ENCODE measurements around the gene ZNF548. TPM values are rescaled to one million over a fixed set of nuclear protein-coding genes. Genes with fewer than 3 reads are reported as not detected.

Gene ZNF548
- total RNA-seq, 2 experiments from 2014 or later: 68.3 to 70.4 TPM

DNA sequence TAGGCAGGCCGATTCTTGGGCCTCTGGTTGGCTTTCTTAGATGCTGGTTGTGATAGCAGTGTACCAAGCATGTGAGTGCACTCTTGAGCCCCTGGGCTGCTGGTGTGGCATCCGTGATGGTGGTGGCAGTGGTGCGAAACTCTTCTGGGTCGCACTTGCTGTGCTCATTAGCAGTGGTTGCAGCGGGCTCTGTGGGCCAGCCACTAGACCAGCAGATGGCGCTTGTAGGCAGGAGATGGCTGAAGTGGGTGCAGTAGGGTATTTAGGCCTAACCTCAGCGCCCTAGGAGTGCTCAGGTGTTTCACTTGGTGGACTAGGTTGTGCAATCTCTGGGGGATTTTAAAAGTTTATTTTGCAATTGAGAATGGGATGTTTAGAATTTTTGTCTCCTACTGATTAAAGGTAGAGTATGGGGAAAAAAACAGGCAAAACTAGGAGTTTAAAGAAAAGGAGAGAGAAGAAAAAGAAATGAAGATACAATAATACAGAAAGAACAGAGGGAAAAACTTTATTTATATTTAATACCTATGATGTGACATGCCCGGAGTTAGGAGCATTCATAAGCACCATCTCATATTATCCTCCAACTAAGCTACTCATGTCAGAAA, 17.0 kb downstream of the ZNF548 start:
- ATAC-seq (ENCODE audit: poor library complexity) (peak; percentile 45), DNase-seq (peak; percentile 52 to 81 (median 68))
- TF ChIP-seq, protein P1, sequence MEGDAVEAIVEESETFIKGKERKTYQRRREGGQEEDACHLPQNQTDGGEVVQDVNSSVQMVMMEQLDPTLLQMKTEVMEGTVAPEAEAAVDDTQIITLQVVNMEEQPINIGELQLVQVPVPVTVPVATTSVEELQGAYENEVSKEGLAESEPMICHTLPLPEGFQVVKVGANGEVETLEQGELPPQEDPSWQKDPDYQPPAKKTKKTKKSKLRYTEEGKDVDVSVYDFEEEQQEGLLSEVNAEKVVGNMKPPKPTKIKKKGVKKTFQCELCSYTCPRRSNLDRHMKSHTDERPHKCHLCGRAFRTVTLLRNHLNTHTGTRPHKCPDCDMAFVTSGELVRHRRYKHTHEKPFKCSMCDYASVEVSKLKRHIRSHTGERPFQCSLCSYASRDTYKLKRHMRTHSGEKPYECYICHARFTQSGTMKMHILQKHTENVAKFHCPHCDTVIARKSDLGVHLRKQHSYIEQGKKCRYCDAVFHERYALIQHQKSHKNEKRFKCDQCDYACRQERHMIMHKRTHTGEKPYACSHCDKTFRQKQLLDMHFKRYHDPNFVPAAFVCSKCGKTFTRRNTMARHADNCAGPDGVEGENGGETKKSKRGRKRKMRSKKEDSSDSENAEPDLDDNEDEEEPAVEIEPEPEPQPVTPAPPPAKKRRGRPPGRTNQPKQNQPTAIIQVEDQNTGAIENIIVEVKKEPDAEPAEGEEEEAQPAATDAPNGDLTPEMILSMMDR (IDR thresholded peaks at IDR 0.05): peak; percentile 74
- ChIA-PET POLR2A (interaction anchor here (1.7 kb wide), 1 partner anchor 17 kb away, joined by 5 read pairs; the partner anchor contains the start of gene ZNF548), CTCF (interaction anchor here (1.8 kb wide), 1 partner anchor 17 kb away, joined by 7 read pairs; the partner anchor contains the start of gene ZNF548)
- H3K4me3 ChIP-seq (ENCODE audit: low read length): no peak overlapping the region
- no peaks in the 10 kb centered on the region for H3K27me3 Mint-ChIP-seq
- no peak overlapping the region for H3K27ac ChIP-seq (ENCODE audit: low read depth in 1 of 2, low read length in 2 of 2)
- peaks cover 13% of the 10 kb centered on the region for H3K4me1 ChIP-seq (ENCODE audit: insufficient read depth, low read length)
- H3K9me3 Mint-ChIP-seq: no peaks in the 10 kb centered on the region
- no peaks in the 10 kb centered on the region for H3K27me3 ChIP-seq (ENCODE audit: control insufficient read depth in 1 of 2, insufficient read depth in 2 of 2, low read length in 2 of 2)
- peak overlapping the region; percentile 3 for H3K27ac Mint-ChIP-seq
- H3K4me1 Mint-ChIP-seq (ENCODE audit: low read depth): peaks cover 18% of the 10 kb centered on the region
- H3K9me3 ChIP-seq (ENCODE audit: control insufficient read depth in 1 of 2, insufficient read depth in 1 of 2, low read length in 2 of 2): peaks cover 7 to 8% of the 10 kb centered on the region in 2 experiments
- no peaks in the 10 kb centered on the region for H3K36me3 ChIP-seq (ENCODE audit: insufficient read depth, low read length)
- peaks cover 24% of the 10 kb centered on the region for H3K36me3 Mint-ChIP-seq (ENCODE audit: low read depth)
- intact Hi-C loops (cut with DNase I, micrococcal nuclease): loop anchor here (1.0 to 5.0 kb wide), 4 partner anchors 498 to 749 kb away; partner anchors contain the start of genes ZNF329 (in 1 of the 2) and ZNF606 (in 1 of the 2)
- H3K4me3 Mint-ChIP-seq: peak overlapping the region; percentile 22

DNA sequence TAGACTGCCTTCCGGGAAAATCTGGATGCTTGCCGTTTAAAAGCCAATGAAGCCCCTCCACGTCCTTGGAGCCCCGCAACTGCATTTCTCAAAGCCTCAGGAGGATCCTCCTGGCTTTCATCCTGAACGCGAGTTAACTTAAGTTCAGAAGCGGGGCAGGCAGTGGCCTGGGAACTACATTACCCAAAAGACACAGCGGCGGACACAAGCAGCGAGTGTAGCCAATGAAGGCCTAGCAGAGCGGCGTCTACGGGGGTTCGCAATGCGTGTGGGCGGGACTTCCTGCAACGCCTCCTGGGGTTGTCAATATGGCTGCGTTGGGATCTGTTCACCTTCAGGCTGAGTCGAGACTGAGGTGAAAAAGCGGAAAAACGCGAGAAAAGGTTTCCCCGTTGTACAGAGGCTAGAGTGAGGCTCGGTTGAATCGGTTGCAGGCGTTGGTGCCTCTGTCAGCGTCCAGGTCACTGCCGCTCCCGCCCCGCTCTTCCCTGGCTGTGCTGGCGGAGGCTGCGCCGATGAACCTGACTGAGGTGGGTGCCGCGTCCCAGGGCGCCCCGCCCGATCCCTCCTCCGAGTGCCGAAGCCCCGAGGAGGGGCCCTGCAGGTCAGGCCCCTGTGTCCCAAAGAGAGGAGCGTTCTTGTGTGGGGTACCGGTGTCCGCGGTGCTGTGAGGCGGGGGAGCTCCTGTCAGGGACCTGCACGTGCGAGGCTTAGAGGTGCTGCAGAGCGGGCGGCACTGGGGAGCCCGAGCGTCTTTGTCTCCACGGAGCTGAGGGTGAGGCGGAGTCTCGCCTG, 21.4 kb downstream of the ZNF548 start, which contains the start of gene ZNF17:
TSS of gene ZNF17 (plus strand) at position 285 of the 795 bp plus-strand sequence. CDS start 2,455 bp downstream, outside the sequence.
- intact Hi-C loops (cut with DNase I, micrococcal nuclease): loop anchor here (1.0 to 5.0 kb wide), 10 partner anchors 21 to 406 kb away; partner anchors contain the start of genes ZNF419 (in 1 of the 2), ZNF548 (in 1 of the 2), ZNF549 (in 1 of the 2) and ZNF550 (in 1 of the 2)
- Mint-ChIP-seq H3K27me3 (no peaks in the 10 kb centered on the region), H3K4me1 (ENCODE audit: low read depth) (peaks cover 39% of the 10 kb centered on the region), H3K9me3 (peaks cover 11% of the 10 kb centered on the region), H3K36me3 (ENCODE audit: low read depth) (peaks cover 55% of the 10 kb centered on the region), H3K27ac (peak within 1 kb of the TSS; percentile 91), H3K4me3 (peak within 1 kb of the TSS; percentile 97)
- Histone ChIP-seq H3K4me3 (ENCODE audit: low read length) (peak within 1 kb of the TSS; percentile 79), H3K4me1 (ENCODE audit: insufficient read depth, low read length) (peaks cover 20% of the 10 kb centered on the region), H3K36me3 (ENCODE audit: insufficient read depth, low read length) (peaks cover 22% of the 10 kb centered on the region), H3K27ac (ENCODE audit: low read depth in 1 of 2, low read length in 2 of 2) (peak within 1 kb of the TSS; percentile 58 to 68), H3K9me3 (ENCODE audit: control insufficient read depth in 1 of 2, insufficient read depth in 1 of 2, low read length in 2 of 2) (peaks cover 0 to 13% of the 10 kb centered on the region in 2 experiments), H3K27me3 (ENCODE audit: control insufficient read depth in 1 of 2, insufficient read depth in 2 of 2, low read length in 2 of 2) (no peaks in the 10 kb centered on the region)
- TF ChIP-seq, protein P1 (IDR thresholded peaks at IDR 0.05): no peak
- peak; percentile 99 for ATAC-seq (ENCODE audit: poor library complexity)
- ChIA-PET POLR2A (interaction anchor here (1.7 kb wide), 1 partner anchor 298 kb away, joined by 5 read pairs; the partner anchor contains the start of gene ZNF154), CTCF (no interaction called here)
- peak; percentile 81 to 96 (median 90) for DNase-seq

DNA sequence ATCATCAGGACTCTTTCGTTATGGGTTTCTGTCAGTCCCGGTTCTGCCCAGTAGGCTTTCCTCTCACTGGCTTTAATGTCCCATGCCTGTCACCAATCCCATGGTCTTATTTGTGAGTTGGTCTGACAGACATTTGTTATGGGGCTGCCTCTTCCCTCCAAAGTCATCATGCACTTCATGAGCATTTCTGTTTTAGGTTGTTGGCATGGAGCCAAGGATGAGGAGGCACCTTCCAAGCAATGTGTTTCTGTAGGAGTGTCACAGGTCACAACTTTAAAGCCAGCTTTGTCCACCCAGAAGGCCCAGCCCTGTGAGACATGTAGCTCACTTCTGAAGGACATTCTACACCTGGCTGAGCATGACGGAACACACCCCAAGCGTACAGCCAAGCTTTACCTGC, 29.8 kb downstream of the ZNF548 start:
- Mint-ChIP-seq H3K27me3 (no peaks in the 10 kb centered on the region), H3K36me3 (ENCODE audit: low read depth) (peaks cover 82% of the 10 kb centered on the region), H3K27ac (no peak overlapping the region), H3K9me3 (peaks cover 22% of the 10 kb centered on the region), H3K4me1 (ENCODE audit: low read depth) (peaks cover 11% of the 10 kb centered on the region), H3K4me3 (no peak overlapping the region)
- Histone ChIP-seq H3K27ac (ENCODE audit: low read depth in 1 of 2, low read length in 2 of 2) (no peak overlapping the region), H3K9me3 (ENCODE audit: control insufficient read depth in 1 of 2, insufficient read depth in 1 of 2, low read length in 2 of 2) (peaks cover 46 to 73% of the 10 kb centered on the region in 2 experiments), H3K36me3 (ENCODE audit: insufficient read depth, low read length) (peaks cover 56% of the 10 kb centered on the region), H3K27me3 (ENCODE audit: control insufficient read depth in 1 of 2, insufficient read depth in 2 of 2, low read length in 2 of 2) (no peaks in the 10 kb centered on the region), H3K4me1 (ENCODE audit: insufficient read depth, low read length) (no peaks in the 10 kb centered on the region), H3K4me3 (ENCODE audit: low read length) (no peak overlapping the region)
- ATAC-seq (ENCODE audit: poor library complexity) (no peak), DNase-seq (no peak)
- TF ChIP-seq, protein P1 (IDR thresholded peaks at IDR 0.05): no peak
- ChIA-PET CTCF (no interaction called here), POLR2A (no interaction called here)
- intact Hi-C loops (cut with DNase I, micrococcal nuclease): no loop called here
